Myocyte (in vitro differentiated cells): ENCODE results near the gene ZDHHC5. TPM values are rescaled to one million over a fixed set of nuclear protein-coding genes. Genes with fewer than 3 reads are reported as not detected.
"Not testable (repeated sequence)": the region's sequence is repeated elsewhere in the genome, so short reads cannot be mapped to it uniquely, and the experiment has no call there.

Source experiments
- DNase-seq: peaks from one replicate; pipeline ENCODE4 v3.0.0-alpha.2; 2012; ENCODE audit warnings: low read depth
- total RNA-seq: library from RNA; depleted of rRNA; stranded (reverse); fragments of >200 nt; gene quantifications from 2 replicates; pipeline ENCODE4 v1.2.3, GENCODE V29; 2014

Gene ZDHHC5
- total RNA-seq, 1 donor from 2014 or later: 47.4 TPM

GRCh38 chr11:57643802-57644201 is 24.1 kb upstream of the ZDHHC5 start:
- no peak for DNase-seq

- DNase-seq: peak; percentile 81
These were observed 22.9 kb upstream of the ZDHHC5 start for GRCh38 chr11:57644748-57645688.

- no peak for DNase-seq
These were observed 22.2 kb upstream of the ZDHHC5 start for GRCh38 chr11:57645689-57646085.

- DNase-seq: no peak
These were observed 21.6 kb upstream of the ZDHHC5 start for GRCh38 chr11:57646194-57646798.

- no peak for DNase-seq
These were observed 21.1 kb upstream of the ZDHHC5 start for GRCh38 chr11:57646799-57647303.

GRCh38 chr11:57647372-57647771 is 20.5 kb upstream of the ZDHHC5 start:
- DNase-seq: no peak

- DNase-seq: peak; percentile 89
These were observed 19.7 kb upstream of the ZDHHC5 start for GRCh38 chr11:57647960-57648800.

- DNase-seq: peak; percentile 43
These were observed 18.8 kb upstream of the ZDHHC5 start for GRCh38 chr11:57648801-57649735.

GRCh38 chr11:57649826-57650738 is 17.8 kb upstream of the ZDHHC5 start, which contains the start of gene YPEL4:
Gene YPEL4 (minus strand): TSS chr11:57649912. CDS start chr11:57647107, 2,805 bp downstream.
- DNase-seq: peak; percentile 69

GRCh38 chr11:57650739-57651090 is 17.2 kb upstream of the ZDHHC5 start:
- no peak for DNase-seq

GRCh38 chr11:57651408-57651807 is 16.5 kb upstream of the ZDHHC5 start:
- DNase-seq: no peak

GRCh38 chr11:57652230-57652629 is 15.7 kb upstream of the ZDHHC5 start:
- DNase-seq: not testable (repeated sequence)

GRCh38 chr11:57652662-57653061 is 15.3 kb upstream of the ZDHHC5 start:
- no peak for DNase-seq

- DNase-seq: no peak
These were observed 14.8 kb upstream of the ZDHHC5 start for GRCh38 chr11:57653163-57653562.

- no peak for DNase-seq
These were observed 11.1 kb upstream of the ZDHHC5 start for GRCh38 chr11:57656885-57657193.

- peak; percentile 99 for DNase-seq
These were observed 10.5 kb upstream of the ZDHHC5 start, which contains the start of gene CLP1 for GRCh38 chr11:57657194-57658022. Gene CLP1 (plus strand): TSS chr11:57657762. CDS start chr11:57659477, 1,715 bp downstream.

- no peak for DNase-seq
These were observed 9.9 kb upstream of the ZDHHC5 start for GRCh38 chr11:57658023-57658361.

GRCh38 chr11:57659669-57660068 is 8.2 kb upstream of the ZDHHC5 start:
- no peak for DNase-seq
